H1 (cell line): Measurements from ENCODE around the gene GREM2. TPM values are rescaled to one million over a fixed set of nuclear protein-coding genes. Genes with fewer than 3 reads are reported as not detected.

Experiments used
- CTCF ChIA-PET: fragments of 300-600 bp; sonication (Branson Sonifier 250); formaldehyde crosslinking; loops from one replicate; lab custom pipeline; 2021; ENCODE audit not compliant: partially characterized antibody; lab: Charles Lee
- POLR2A ChIA-PET: fragments of 300-600 bp; sonication (Branson Sonifier 250); formaldehyde crosslinking; loops from one replicate; lab custom pipeline; 2021; ENCODE audit warnings: inconsistent platforms; ENCODE audit not compliant: partially characterized antibody; lab: Charles Lee
- DNase-seq, 2 experiments: peaks; one replicate each; pipeline versions ENCODE4 v3.0.0 to v3.0.0-alpha.2; 2010 to 2022; ENCODE audit warnings: low spot score in 2 of 2, low read depth in 1 of 2, mixed read lengths in 1 of 2
- FAIRE-seq: peaks from 2 replicates; lab custom pipeline; 2011; peaks lifted over from hg19 to GRCh38; lab: Jason Lieb, UNC
- H2AFZ ChIP-seq: 2 replicates; pipeline ENCODE4 v1.8.1; 2012; ENCODE audit warnings: low read length, inconsistent platforms
- H2AK5ac ChIP-seq: 2 replicates; pipeline ENCODE4 v1.6.1; 2013; ENCODE audit warnings: low read depth, low read length
- H2BK120ac ChIP-seq: replicated peaks from 2 replicates; pipeline ENCODE3; 2013; ENCODE audit warnings: low read depth, low read length, inconsistent platforms
- H2BK12ac ChIP-seq: 2 replicates; pipeline ENCODE4 v1.6.1; 2013; ENCODE audit warnings: low read depth, low read length
- H2BK15ac ChIP-seq: 2 replicates; pipeline ENCODE4 v1.6.1; 2013; ENCODE audit warnings: low read length
- H2BK20ac ChIP-seq: 2 replicates; pipeline ENCODE4 v1.6.1; 2013; ENCODE audit warnings: low read length
- H2BK5ac ChIP-seq: 2 replicates; pipeline ENCODE4 v1.6.1; 2013; ENCODE audit warnings: low read depth, low read length
- H3K14ac ChIP-seq: 2 replicates; pipeline ENCODE4 v1.6.1; 2013; ENCODE audit warnings: inconsistent platforms; ENCODE audit not compliant: insufficient read length
- H3K18ac ChIP-seq: 2 replicates; pipeline ENCODE4 v1.6.1; 2013; ENCODE audit warnings: low read length; ENCODE audit errors: extremely low read depth
- H3K23ac ChIP-seq: 2 replicates; pipeline ENCODE4 v1.6.1; 2013; ENCODE audit warnings: inconsistent platforms; ENCODE audit not compliant: insufficient read length
- H3K23me2 ChIP-seq: 2 replicates; pipeline ENCODE4 v1.6.1; 2013; ENCODE audit warnings: low read depth, low read length
- H3K27ac ChIP-seq: 2 replicates; pipeline ENCODE4 v1.6.1; 2011; ENCODE audit warnings: low read depth, low read length, inconsistent platforms
- H3K27me3 ChIP-seq, 4 experiments: replicated peaks in 1 of 4; 1 replicate in 1 of 4; 2 replicates in 3 of 4; pipeline versions ENCODE4 v1.6.1 to v1.8.1; 2011 to 2013; ENCODE audit warnings: low read length in 3 of 4, mild to moderate bottlenecking in 3 of 4, inconsistent platforms in 2 of 4, mixed read lengths in 2 of 4, moderate library complexity in 1 of 4; ENCODE audit not compliant: control insufficient read depth in 3 of 4, insufficient read depth in 3 of 4; ENCODE audit errors: extremely low read depth in 1 of 4
- H3K36me3 ChIP-seq, 4 experiments: 2 replicates each; pipeline versions ENCODE4 v1.6.1 to v1.8.1; 2011 to 2013; ENCODE audit warnings: mild to moderate bottlenecking in 4 of 4, low read length in 3 of 4, moderate library complexity in 2 of 4, control low read depth in 1 of 4, inconsistent platforms in 1 of 4; ENCODE audit not compliant: insufficient read depth in 4 of 4, control insufficient read depth in 2 of 4
- H3K4ac ChIP-seq: replicated peaks from 2 replicates; pipeline ENCODE3; 2013; ENCODE audit warnings: low read length, low read depth, mixed read lengths, inconsistent platforms; ENCODE audit not compliant: insufficient read length
- H3K4me1 ChIP-seq, 4 experiments: replicated peaks in 1 of 4; 1 replicate in 1 of 4; 2 replicates in 3 of 4; pipeline versions ENCODE4 v1.6.1 to v1.8.1; 2011 to 2013; ENCODE audit warnings: low read length in 3 of 4, inconsistent platforms in 2 of 4, mixed read lengths in 1 of 4; ENCODE audit not compliant: insufficient read depth in 4 of 4, control insufficient read depth in 3 of 4
- H3K4me2 ChIP-seq, 2 experiments: 2 replicates each; pipeline versions ENCODE4 v1.6.1 to v1.8.1; 2011 to 2013; ENCODE audit warnings: low read depth in 2 of 2, low read length in 2 of 2, control low read depth in 1 of 2, inconsistent platforms in 1 of 2, mild to moderate bottlenecking in 1 of 2; ENCODE audit not compliant: insufficient read depth in 1 of 2
- H3K4me3 ChIP-seq, 4 experiments: fragments of 200-600, 300-600 bp in 1 of 4; sonication (generic), shearing (Covaris generic), sonication (Bioruptor Twin) in 1 of 4; 2 replicates each; pipeline versions ENCODE4 v1.5.1 to v1.8.1; 2011 to 2016; ENCODE audit warnings: low read length in 4 of 4, low read depth in 3 of 4, control low read depth in 2 of 4, inconsistent platforms in 2 of 4, mild to moderate bottlenecking in 2 of 4, mixed read lengths in 1 of 4, moderate library complexity in 1 of 4; ENCODE audit not compliant: insufficient read depth in 2 of 4; ENCODE audit errors: extremely low read depth in 1 of 4
- H3K56ac ChIP-seq: replicated peaks from 2 replicates; pipeline ENCODE3; 2013; ENCODE audit warnings: low read depth, mild to moderate bottlenecking, mixed read lengths, low read length, inconsistent platforms; ENCODE audit not compliant: insufficient read length
- H3K79me1 ChIP-seq: 2 replicates; pipeline ENCODE4 v1.6.1; 2013; ENCODE audit warnings: low read depth, low read length, control low read depth
- H3K79me2 ChIP-seq, 2 experiments: 2 replicates each; pipeline versions ENCODE4 v1.6.1 to v1.8.1; 2012 to 2013; ENCODE audit warnings: low read length in 2 of 2, mild to moderate bottlenecking in 2 of 2, inconsistent platforms in 1 of 2; ENCODE audit not compliant: insufficient read depth in 2 of 2, control insufficient read depth in 1 of 2
- H3K9ac ChIP-seq, 4 experiments: replicated peaks in 1 of 4; 1 replicate in 1 of 4; 2 replicates in 3 of 4; pipeline versions ENCODE4 v1.6.1 to v1.8.1; 2011 to 2013; ENCODE audit warnings: low read depth in 3 of 4, low read length in 3 of 4, control low read depth in 2 of 4, mild to moderate bottlenecking in 2 of 4, moderate library complexity in 2 of 4, inconsistent platforms in 1 of 4; ENCODE audit errors: extremely low read depth in 1 of 4
- H3K9me3 ChIP-seq, 2 experiments: 2 replicates each; pipeline versions ENCODE4 v1.6.1 to v1.8.1; 2012 to 2013; ENCODE audit warnings: mild to moderate bottlenecking in 2 of 2, moderate library complexity in 2 of 2, control low read depth in 1 of 2, inconsistent platforms in 1 of 2, low read depth in 1 of 2, low read length in 1 of 2, mixed read lengths in 1 of 2; ENCODE audit not compliant: insufficient read depth in 2 of 2
- H4K20me1 ChIP-seq, 2 experiments: replicated peaks in 1 of 2; 2 replicates each; pipeline versions ENCODE3 to v1.8.1; 2011 to 2013; ENCODE audit warnings: inconsistent platforms in 2 of 2, low read length in 2 of 2, mild to moderate bottlenecking in 1 of 2; ENCODE audit not compliant: insufficient read depth in 2 of 2, control insufficient read depth in 1 of 2
- H4K5ac ChIP-seq: 2 replicates; pipeline ENCODE4 v1.6.1; 2013; ENCODE audit warnings: low read length, low read depth, mixed read lengths, inconsistent platforms; ENCODE audit not compliant: insufficient read length
- H4K8ac ChIP-seq: 2 replicates; pipeline ENCODE4 v1.8.0; 2013; ENCODE audit warnings: mild to moderate bottlenecking, moderate library complexity, low read length, inconsistent platforms; ENCODE audit not compliant: insufficient read depth; ENCODE audit errors: extremely low read depth
- H4K91ac ChIP-seq: replicated peaks from 2 replicates; pipeline ENCODE3; 2013; ENCODE audit warnings: low read length, mixed read lengths, inconsistent platforms; ENCODE audit not compliant: insufficient read length
- CBX5 ChIP-seq: fragments of 300-800, 300-1000 bp; sonication (generic); IDR thresholded peaks from 2 replicates; pipeline ENCODE4 v1.7.1; 2016; ENCODE audit warnings: antibody characterized with exemption, low read length, low read depth
- GTF2F1 ChIP-seq: IDR thresholded peaks from 2 replicates; pipeline ENCODE4 v1.6.1; 2012; ENCODE audit warnings: low read depth, low read length, improper control_type of control experiment, borderline replicate concordance
- RFX5 ChIP-seq: IDR thresholded peaks from 2 replicates; pipeline ENCODE4 v1.6.1; 2011; ENCODE audit warnings: low read depth, low read length, improper control_type of control experiment, borderline replicate concordance
- SIRT6 ChIP-seq: IDR thresholded peaks from one replicate; pipeline ENCODE4 v1.7.1; 2012; ENCODE audit warnings: low read length, inconsistent platforms
- WGBS, 2 experiments: shearing (Covaris generic) in 1 of 2; methylation state at CpG; one replicate each; pipeline versions ENCODE4 v1.1.6 to v1.1.7; 2013 to 2015; ENCODE audit warnings: low lambda C conversion rate in 2 of 2, mixed read lengths in 2 of 2, inconsistent platforms in 1 of 2, low coverage in 1 of 2, missing lambda C conversion rate in 1 of 2; ENCODE audit not compliant: insufficient replicate concordance in 2 of 2, insufficient coverage in 1 of 2, insufficient read length in 1 of 2; ENCODE audit errors: extremely low coverage in 1 of 2, missing lambda C conversion rate in 1 of 2; 5-methylcytosine and 5-hydroxymethylcytosine counted together
- polyA plus RNA-seq, 7 experiments: library from polyadenylated mRNA; depleted of rRNA in 3 of 7; stranded (reverse) in 5 of 7; unstranded in 2 of 7; fragments of >200 nt in 5 of 7; fragments of 200-250 nt in 2 of 7; gene quantifications; 1 replicate in 5 of 7; 2 replicates in 1 of 7; 4 replicates in 1 of 7; pipeline versions ENCODE4 v1.2.1 to v1.2.3, GENCODE V29; 2011 to 2013; ENCODE audit warnings: missing spikeins in 2 of 7, mixed read lengths in 2 of 7
- total RNA-seq: library from RNA; stranded (reverse); fragmentation: NEBNext Ultra II Directional; extraction: Animal tissue kit (Norgen Biotek cat#: 25700); gene quantifications from 2 replicates; pipeline ENCODE4 v1.2.1, GENCODE V29; 2021
- TF ChIP-seq, protein P1 (sequence below): IDR thresholded peaks from 2 replicates; pipeline ENCODE4 v1.6.1; 2012; ENCODE audit warnings: inconsistent platforms

GREM2 gene
- total and polyA plus RNA-seq, 2 of the 8 experiments (the other 6 are each of a cell fraction or from before 2014, with no cell fraction given): 0.05 TPM; not detected in 1

DNA sequence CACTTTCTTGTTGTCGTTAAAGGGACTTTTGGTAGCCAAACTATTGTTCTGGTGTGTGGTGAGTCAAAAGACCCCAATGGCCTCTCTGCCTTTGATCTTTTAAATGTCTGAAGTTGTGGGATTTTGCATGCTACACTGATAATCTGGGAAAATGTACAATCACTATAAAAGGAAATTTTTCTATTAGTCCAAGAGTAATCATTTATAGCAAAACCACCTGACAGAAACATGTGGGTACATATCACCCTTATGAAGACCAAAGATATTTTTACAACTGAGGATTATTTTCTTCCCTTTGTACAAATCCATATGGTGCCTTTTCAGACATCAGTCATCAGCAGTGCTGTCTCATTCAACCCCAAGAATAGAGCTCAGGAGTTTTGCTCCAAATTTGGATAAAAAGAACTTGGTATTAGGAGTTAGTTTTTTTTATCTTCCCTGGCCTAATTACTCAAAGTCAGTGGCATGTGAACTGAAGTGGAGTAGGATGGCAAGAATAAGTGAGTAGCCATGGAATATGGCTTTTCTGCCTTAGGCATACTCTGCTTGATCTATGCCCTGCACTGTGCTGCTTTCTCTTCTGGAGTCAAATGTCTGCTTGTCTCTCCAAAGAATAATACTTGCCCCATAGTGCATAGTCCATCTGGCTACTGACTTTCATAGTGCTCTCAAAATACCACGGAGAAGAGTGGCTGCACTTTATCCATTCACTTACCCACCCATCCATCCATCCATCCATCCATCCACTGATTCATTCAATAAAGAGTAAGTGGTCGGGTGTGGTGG is 13.5 kb downstream of the GREM2 start:
- Histone ChIP-seq H2AK5ac (no peak overlapping the region), H2BK12ac (no peak overlapping the region), H3K36me3 (no peaks in the 10 kb centered on the region), H3K27ac (no peak overlapping the region), H2BK20ac (no peak overlapping the region), H3K4me1 (no peaks in the 10 kb centered on the region), H3K9ac (no peak overlapping the region), H3K4me2 (no peak overlapping the region), H3K27me3 (no peaks in the 10 kb centered on the region), H2AFZ (no peak overlapping the region), H3K9me3 (no peaks in the 10 kb centered on the region), H3K18ac (no peak overlapping the region), H2BK15ac (no peak overlapping the region), H2BK120ac (no peak overlapping the region), H2BK5ac (no peak overlapping the region), H4K20me1 (no peaks in the 10 kb centered on the region), H3K23ac (no peak overlapping the region), H3K79me2 (no peaks in the 10 kb centered on the region), H3K23me2 (no peaks in the 10 kb centered on the region), H3K79me1 (no peaks in the 10 kb centered on the region), H4K8ac (no peak overlapping the region), H4K5ac (no peak overlapping the region), H3K4ac (no peak overlapping the region), H4K91ac (no peak overlapping the region), H3K4me3 (no peak overlapping the region), H3K14ac (no peak overlapping the region), H3K56ac (no peak overlapping the region)
- WGBS, 2 experiments: 86% methylated on average over 3 of the region's 3 CpGs; no CpG with 5 or more reads in 1 of the 2 experiments
- no peak for TF ChIP-seq GTF2F1
- no peak for TF ChIP-seq SIRT6
- no peak for TF ChIP-seq RFX5
- TF ChIP-seq, protein P1, sequence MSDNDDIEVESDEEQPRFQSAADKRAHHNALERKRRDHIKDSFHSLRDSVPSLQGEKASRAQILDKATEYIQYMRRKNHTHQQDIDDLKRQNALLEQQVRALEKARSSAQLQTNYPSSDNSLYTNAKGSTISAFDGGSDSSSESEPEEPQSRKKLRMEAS: no peak
- TF ChIP-seq CBX5: no peak
- FAIRE-seq: no peak
- ChIA-PET POLR2A (interaction anchor here (0.7 kb wide), 1 partner anchor 46 kb away, joined by 3 read pairs; no protein-coding TSS in a partner anchor), CTCF (interaction anchor here (0.7 to 3.5 kb wide), 6 partner anchors 8 to 1418 kb away, joined by 3 to 13 read pairs (median 4); partner anchors contain the start of gene GREM2)
- no peak for DNase-seq
